HL-60/S4 treated with retinoic acid at 250 ng/mL for 4 days and 3 days (cell line): Measurements from ENCODE around the gene COL8A1.

Experiments used
- in situ Hi-C: fragments of 300-500 bp; cut with MboI; formaldehyde crosslinking; loops from 2 replicates; pipeline ENCODE4 v1.7.0; 2022; ENCODE audit warnings: low sequenced_read_pairs

COL8A1 gene

GRCh38 chr3:99669879-99670555 is 31.6 kb downstream of the COL8A1 start:
- in situ Hi-C loops, result no loop called here

DNA sequence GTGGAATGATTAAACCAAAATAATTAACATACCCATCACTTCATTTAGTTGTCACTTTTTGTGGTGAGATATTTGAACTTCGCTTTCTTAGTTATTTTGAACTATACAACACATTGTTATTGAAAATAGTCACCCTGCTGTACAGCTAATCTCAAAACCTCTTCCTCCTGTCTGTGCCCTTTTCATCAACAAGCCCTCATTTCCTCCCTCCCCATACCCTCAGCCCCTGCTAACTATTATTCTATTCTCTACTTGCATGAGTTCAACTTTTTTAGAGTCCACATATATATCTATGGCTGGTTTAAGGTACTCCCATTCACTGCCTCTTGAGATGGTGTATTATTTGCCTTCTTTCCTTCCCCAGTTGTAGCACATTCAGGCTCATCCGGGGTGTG is 32.2 kb downstream of the COL8A1 start:
- in situ Hi-C loops, result no loop called here

DNA sequence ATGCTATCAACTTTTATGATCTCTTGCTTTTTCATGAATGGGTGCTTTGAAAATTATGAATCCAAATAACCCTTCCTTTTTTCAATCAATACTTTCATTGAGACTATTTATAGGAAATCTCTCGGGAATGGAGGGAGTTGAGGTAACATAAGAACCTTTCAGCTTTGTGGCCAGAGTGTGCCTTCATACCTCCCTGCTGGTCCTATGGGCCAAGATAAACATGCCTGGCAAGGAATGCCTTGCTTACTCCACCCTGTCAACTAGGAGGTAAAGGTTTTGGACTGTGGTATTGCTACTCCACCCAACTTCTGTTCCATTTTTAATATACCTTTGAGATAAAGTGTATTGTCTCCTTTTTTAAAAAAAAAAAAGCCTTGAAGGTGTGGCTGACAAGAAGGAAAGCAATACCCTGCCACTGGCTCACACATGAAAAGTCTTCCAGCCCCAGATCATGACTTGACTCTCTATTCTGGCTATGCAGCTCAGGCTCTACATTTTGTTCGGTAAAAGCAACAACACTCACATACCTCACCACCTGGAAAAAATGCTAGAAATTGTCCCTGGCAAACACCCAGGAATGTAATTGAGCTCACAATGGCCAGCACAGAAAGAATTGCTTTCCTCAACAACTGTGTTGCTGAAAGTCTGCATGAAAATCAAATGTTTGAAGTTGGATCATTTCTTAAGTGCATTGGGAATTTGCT is 35.8 kb downstream of the COL8A1 start:
- in situ Hi-C loops, result no loop called here

- in situ Hi-C loops, result no loop called here
Observed at GRCh38 chr3:99678023-99678422, 39.6 kb downstream of the COL8A1 start.

DNA sequence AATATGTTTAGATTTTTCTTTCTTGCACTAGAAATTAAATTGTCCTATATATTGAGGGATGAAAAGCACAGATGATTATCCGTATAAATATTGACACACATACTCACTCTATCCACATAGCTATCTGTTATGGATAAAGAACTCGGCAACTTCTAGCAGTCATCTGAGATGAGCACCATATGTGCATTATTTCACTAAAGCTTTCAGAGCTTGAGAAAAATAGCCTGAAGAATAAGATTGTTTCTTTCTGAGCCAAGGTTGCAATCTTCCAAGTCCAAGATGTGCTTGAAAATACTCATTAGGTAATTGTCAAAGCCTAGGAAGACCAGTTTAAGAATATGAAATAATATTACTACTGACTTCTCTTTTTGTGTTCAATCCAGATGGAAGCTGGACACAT is 40.5 kb downstream of the COL8A1 start:
- in situ Hi-C loops, result no loop called here

GRCh38 chr3:99681512-99681911 is 43.1 kb downstream of the COL8A1 start:
- in situ Hi-C loops, result no loop called here

DNA sequence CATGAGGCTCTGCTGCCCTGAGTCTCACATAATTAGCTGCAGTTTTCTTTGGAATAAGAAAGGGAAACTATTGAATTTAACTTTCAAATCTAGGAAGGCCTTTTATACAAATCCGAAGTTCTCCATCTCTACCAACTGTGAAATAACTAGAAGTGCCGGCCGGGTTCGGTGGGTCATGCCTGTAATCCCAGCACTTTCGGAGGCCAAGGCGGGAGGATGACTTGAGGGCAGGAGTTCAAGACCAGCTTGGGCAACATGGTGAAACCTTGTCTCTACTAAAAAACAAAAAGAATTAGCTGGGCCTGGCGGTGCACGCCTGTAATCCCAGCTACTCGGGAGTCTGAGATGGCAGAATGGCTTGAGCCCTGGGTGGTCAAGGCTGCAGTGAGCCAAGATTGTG is 43.6 kb downstream of the COL8A1 start:
- in situ Hi-C loops, result no loop called here

DNA sequence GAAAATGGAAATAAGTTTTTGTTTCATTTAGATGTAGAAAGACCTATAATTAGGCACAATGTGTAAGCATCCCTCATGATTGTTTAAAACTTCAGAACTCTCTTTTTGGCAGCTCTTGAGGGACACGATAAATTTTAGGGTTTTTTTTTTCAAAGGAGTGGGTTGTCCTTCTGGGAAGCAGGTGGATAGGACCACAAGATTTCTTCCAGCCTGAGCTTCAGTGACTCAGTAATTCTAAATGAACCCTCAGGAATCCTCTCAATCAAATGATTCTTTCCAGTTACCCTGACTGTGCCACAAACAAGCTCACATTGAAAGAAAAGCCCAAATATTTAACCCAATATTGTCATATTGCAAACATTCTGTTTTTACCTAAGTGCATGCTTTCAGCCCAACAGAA is 45.1 kb downstream of the COL8A1 start:
- in situ Hi-C loops, result no loop called here

- in situ Hi-C loops, result no loop called here
Observed at GRCh38 chr3:99683876-99684275, 45.5 kb downstream of the COL8A1 start.

DNA sequence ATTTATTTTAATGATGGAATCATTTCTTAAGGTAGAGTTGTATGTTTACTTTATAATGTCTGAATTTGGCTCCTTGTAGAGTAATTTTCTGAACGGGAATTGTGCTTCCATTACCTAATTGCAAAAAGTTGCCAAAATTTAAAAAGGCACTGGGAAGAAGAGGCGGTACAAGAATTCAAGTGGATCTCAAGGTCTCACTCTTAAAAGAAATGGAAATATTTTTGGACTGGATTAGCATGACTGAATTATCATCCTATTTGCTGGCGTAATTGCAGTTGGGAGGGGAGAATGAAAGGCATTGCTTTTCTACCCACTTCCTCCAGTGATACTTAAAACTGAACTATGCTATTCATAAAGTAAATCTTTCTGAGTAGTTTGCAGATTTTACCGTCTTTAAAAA is 46.2 kb downstream of the COL8A1 start:
- in situ Hi-C loops, result no loop called here

DNA sequence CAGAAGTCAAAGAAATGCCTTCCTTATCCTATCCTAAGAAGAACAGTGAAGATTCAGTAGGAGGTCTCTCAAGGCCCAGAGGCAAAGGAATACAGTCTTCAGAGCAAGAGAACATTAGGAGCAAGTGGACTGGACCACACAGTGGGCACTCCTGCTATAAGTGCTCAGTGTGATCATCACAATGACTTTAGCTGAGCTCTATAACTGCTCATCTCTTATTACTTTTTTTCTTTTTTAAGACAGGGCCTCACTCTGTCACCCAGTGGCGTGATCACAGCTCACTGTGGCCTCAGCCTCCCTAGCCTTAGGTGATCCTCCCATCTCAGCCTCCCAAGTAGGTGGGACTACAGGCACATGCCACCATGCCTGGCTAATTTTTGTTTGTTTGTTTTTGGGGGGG is 48.1 kb downstream of the COL8A1 start:
- in situ Hi-C loops, result no loop called here

GRCh38 chr3:99686955-99687612 is 48.7 kb downstream of the COL8A1 start:
- in situ Hi-C loops, result no loop called here

DNA sequence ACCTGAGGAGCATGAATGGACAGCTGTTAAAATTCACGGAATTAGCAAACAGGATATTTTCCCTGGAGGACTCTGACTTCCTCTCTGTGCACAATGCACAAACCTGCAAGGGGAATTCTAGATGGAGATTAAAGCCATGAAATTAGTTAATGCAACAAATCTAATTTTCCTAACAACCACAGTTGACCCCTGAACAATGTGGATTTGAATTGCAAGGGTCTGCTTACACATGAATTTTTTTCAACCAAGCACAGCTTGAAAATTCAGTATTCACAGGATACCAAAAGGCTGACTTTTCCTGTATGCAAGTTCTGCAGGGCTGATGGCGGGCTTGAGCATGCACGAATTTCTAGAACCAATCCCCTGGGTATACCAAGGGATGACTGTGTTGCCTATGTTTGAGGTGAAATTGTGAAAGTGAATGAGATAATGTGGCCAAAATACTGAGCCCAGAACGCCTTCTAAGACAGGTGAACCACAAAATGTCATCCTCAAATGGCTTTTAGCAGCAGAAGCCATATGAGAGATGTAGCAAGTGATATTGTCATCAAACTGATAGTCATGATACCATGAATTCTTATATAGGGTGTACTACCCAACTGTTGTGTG is 52.5 kb downstream of the COL8A1 start:
- in situ Hi-C loops, result no loop called here

DNA sequence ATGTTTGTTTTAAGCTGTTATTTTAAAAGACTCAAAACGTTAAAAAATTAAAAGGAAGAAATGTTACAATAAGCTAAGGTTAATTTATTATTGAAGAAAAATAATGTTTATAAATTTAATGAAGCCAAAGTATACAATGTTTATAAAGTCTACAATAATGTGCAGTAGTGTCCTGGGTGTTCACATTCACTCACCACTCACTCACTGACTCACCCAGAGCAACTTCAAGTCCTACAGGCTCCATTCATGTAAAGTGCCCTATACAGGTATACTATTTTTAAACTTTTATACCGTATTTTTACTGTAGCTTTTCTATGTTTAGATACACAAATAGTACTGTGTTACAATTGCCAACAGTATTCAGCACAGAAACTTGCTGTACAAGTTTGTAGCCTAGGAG is 55.2 kb downstream of the COL8A1 start:
- in situ Hi-C loops, result no loop called here

DNA sequence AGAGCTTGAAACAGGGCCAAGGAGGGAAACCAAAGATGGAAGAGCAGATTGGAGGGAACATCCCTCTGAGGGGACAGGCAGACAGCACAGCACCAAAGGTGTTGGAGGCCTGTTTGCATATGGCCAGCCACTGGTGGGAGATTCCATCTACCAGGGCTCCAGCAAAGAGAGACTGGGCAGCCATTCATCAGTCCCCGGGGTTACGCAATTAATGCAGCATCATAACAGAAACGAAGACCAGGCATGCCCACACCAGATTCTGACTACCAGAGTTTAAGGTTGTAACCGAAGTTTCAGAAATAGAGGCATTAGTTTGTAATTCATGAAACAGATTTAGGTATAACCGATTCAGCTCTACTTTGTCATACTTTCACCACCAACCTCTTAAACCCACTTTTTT is 58.1 kb downstream of the COL8A1 start:
- in situ Hi-C loops, result no loop called here

DNA sequence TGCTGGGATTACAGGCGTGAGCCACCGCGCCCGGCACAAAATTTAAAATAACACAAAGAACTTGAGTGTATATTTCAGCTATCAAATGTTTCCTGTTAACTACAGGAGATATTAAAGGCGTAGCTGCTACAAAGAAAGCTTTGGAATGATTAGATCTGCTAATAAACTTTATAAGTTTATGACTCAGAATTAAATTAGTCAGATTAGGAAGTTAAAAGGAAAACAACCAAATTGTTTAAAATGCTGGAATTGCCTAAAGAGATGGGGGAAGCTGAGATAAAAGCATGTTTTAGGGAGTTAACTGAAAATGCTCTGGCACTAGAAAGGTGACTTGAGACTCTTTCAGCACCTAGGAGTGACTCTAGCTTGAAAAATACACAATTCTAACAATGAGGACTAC is 58.9 kb downstream of the COL8A1 start:
- in situ Hi-C loops, result no loop called here

- in situ Hi-C loops, result no loop called here
Observed at GRCh38 chr3:99698932-99699331, 60.5 kb downstream of the COL8A1 start.

GRCh38 chr3:99699841-99700240 is 61.4 kb downstream of the COL8A1 start:
- in situ Hi-C loops, result no loop called here

- in situ Hi-C loops, result no loop called here
Observed at GRCh38 chr3:99700631-99701268, 62.4 kb downstream of the COL8A1 start.

DNA sequence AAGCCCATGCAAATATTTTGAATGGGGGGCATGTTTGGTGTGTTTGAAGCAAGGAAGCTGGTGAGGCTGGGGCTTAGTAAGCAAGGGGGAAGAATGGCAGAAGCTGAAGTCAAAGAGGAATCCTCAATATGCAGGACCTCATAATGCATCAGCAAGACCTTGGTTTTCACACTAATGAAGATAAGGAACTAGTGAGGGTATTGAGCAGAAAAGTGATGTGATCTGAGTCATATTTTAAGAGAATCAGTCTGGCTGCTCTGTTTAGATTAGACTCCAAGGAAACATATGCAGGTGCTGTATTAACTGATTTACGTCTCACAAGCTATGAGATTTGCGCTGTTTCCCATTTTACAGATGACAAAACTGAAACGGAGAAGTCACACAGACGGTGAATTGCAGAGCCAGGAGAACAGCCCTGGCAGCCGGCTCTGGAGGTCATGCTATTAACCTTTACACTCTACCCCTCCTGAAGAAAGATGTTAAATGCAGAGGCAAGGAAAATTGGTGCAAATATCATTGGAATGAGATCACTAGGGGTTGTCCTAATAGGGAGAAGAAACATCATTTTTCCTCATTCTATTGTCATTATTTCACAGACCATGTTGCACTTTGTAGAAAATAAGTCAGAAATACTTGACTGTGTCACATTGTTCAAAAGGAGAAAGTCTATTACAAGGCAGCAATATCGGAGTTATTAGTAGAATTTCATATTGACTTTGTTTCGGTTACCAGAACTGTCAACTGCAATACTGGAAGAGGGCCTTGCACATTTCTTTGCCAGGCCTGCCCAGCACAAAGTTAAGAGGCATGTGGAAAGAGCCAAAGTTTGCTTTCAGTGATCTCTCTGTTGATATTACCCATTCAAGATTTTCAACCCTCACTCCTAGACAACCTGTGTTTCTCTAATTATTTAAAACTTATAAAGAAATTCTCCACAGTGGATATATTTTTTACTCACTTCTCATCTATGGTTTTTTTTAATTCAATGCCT is 64.9 kb downstream of the COL8A1 start:
- in situ Hi-C loops, result no loop called here
